HG03039 (cell line): ENCODE results near the gene NAV2.

ENCODE experiments used
- ATAC-seq: cut with Tn5 transposase; IDR thresholded peaks from one replicate; pipeline ENCODE4 v1.9.1; 2021; ENCODE audit warnings: mild to moderate bottlenecking, moderate library complexity; ENCODE audit not compliant: unreplicated experiment

Gene NAV2

GRCh38 chr11:19805376-19805775, 92.7 kb downstream of the NAV2 start:
- no peak for ATAC-seq

- no peak for ATAC-seq
Measured at GRCh38 chr11:19805827-19806226, 93.2 kb downstream of the NAV2 start.

- ATAC-seq, result no peak
Measured at GRCh38 chr11:19806251-19806650, 93.6 kb downstream of the NAV2 start.

GRCh38 chr11:19808076-19808911, 95.7 kb downstream of the NAV2 start:
- no peak for ATAC-seq

- ATAC-seq, result no peak
Measured at GRCh38 chr11:19810852-19811251, 98.2 kb downstream of the NAV2 start.

- ATAC-seq, result no peak
Measured at GRCh38 chr11:19811380-19811779, 98.7 kb downstream of the NAV2 start.

- ATAC-seq, result no peak
Measured at GRCh38 chr11:19812096-19812495, 99.5 kb downstream of the NAV2 start.

GRCh38 chr11:19812710-19813109, 100.1 kb downstream of the NAV2 start:
- ATAC-seq, result no peak

- ATAC-seq, result no peak
Measured at GRCh38 chr11:19813158-19813879, 100.7 kb downstream of the NAV2 start.

- ATAC-seq, result no peak
Measured at GRCh38 chr11:19814421-19814820, 101.8 kb downstream of the NAV2 start.

- no peak for ATAC-seq
Measured at GRCh38 chr11:19816040-19816439, 103.4 kb downstream of the NAV2 start.

GRCh38 chr11:19816817-19817216, 104.2 kb downstream of the NAV2 start:
- ATAC-seq, result no peak

- ATAC-seq, result no peak
Measured at GRCh38 chr11:19817265-19817851, 104.7 kb downstream of the NAV2 start.

GRCh38 chr11:19817870-19818269, 105.2 kb downstream of the NAV2 start:
- ATAC-seq, result no peak

GRCh38 chr11:19818619-19819018, 106.0 kb downstream of the NAV2 start:
- ATAC-seq, result no peak

GRCh38 chr11:19819148-19819547, 106.5 kb downstream of the NAV2 start:
- ATAC-seq, result no peak

- ATAC-seq, result no peak
Measured at GRCh38 chr11:19820100-19820499, 107.5 kb downstream of the NAV2 start.

GRCh38 chr11:19821412-19821875, 108.8 kb downstream of the NAV2 start:
- no peak for ATAC-seq

- ATAC-seq, result no peak
Measured at GRCh38 chr11:19821993-19822392, 109.4 kb downstream of the NAV2 start.

GRCh38 chr11:19822531-19822930, 109.9 kb downstream of the NAV2 start:
- ATAC-seq, result no peak

GRCh38 chr11:19826606-19827005, 114.0 kb downstream of the NAV2 start:
- ATAC-seq, result no peak
